H9 (cell line): Measurements from ENCODE around the gene HDAC7. TPM values are rescaled to one million over a fixed set of nuclear protein-coding genes. Genes with fewer than 3 reads are reported as not detected.

Experiments
- DNase-seq: peaks from one replicate; pipeline ENCODE4 v3.0.0-alpha.2; 2017
- H2AFZ ChIP-seq: one replicate; pipeline ENCODE4 v1.6.1; 2013; ENCODE audit warnings: mild to moderate bottlenecking, low read length, control low read depth, moderate library complexity
- H2AK5ac ChIP-seq: 2 replicates; pipeline ENCODE4 v1.6.1; 2013; ENCODE audit warnings: low read length, control low read depth, mixed read lengths; ENCODE audit not compliant: insufficient read length
- H2BK120ac ChIP-seq: one replicate; pipeline ENCODE4 v1.6.1; 2013; ENCODE audit warnings: low read depth, mild to moderate bottlenecking, low read length, control low read depth, inconsistent platforms; ENCODE audit not compliant: poor library complexity, severe bottlenecking
- H2BK12ac ChIP-seq: 2 replicates; pipeline ENCODE4 v1.6.1; 2013; ENCODE audit warnings: low read length, control low read depth, mixed read lengths, low read depth; ENCODE audit not compliant: insufficient read length
- H2BK15ac ChIP-seq: 2 replicates; pipeline ENCODE4 v1.6.1; 2013; ENCODE audit warnings: low read depth, low read length, control low read depth
- H2BK20ac ChIP-seq: one replicate; pipeline ENCODE4 v1.6.1; 2013; ENCODE audit warnings: low read depth, mild to moderate bottlenecking, low read length, control low read depth, inconsistent platforms; ENCODE audit not compliant: poor library complexity, severe bottlenecking
- H2BK5ac ChIP-seq: 2 replicates; pipeline ENCODE4 v1.6.1; 2013; ENCODE audit warnings: low read length, control low read depth, mixed read lengths; ENCODE audit not compliant: insufficient read length
- H3K14ac ChIP-seq: 2 replicates; pipeline ENCODE4 v1.6.1; 2013; ENCODE audit warnings: low read length, control low read depth; ENCODE audit not compliant: insufficient read depth
- H3K18ac ChIP-seq: 2 replicates; pipeline ENCODE4 v1.6.1; 2013; ENCODE audit warnings: low read depth, mild to moderate bottlenecking, mixed read lengths, low read length, control low read depth; ENCODE audit not compliant: insufficient read length
- H3K23ac ChIP-seq: 2 replicates; pipeline ENCODE4 v1.6.1; 2013; ENCODE audit warnings: low read length, control low read depth, mixed read lengths, low read depth; ENCODE audit not compliant: insufficient read length
- H3K23me2 ChIP-seq: 2 replicates; pipeline ENCODE4 v1.6.1; 2013; ENCODE audit warnings: low read depth, mild to moderate bottlenecking, mixed read lengths, low read length, control low read depth; ENCODE audit not compliant: insufficient read length, poor library complexity, severe bottlenecking
- H3K27ac ChIP-seq: 2 replicates; pipeline ENCODE4 v1.5.1; 2013; ENCODE audit warnings: low read length, control low read depth, mixed read lengths, low read depth; ENCODE audit not compliant: insufficient read length
- H3K27me3 ChIP-seq: 2 replicates; pipeline ENCODE4 v1.6.1; 2013; ENCODE audit warnings: low read length, control low read depth, inconsistent platforms; ENCODE audit not compliant: insufficient read depth
- H3K4ac ChIP-seq: 2 replicates; pipeline ENCODE4 v1.6.1; 2013; ENCODE audit warnings: low read depth, mild to moderate bottlenecking, control low read depth, inconsistent platforms, low read length, moderate library complexity
- H3K4me1 ChIP-seq: 2 replicates; pipeline ENCODE4 v1.6.1; 2013; ENCODE audit warnings: low read length, control low read depth, inconsistent platforms; ENCODE audit not compliant: insufficient read depth
- H3K4me2 ChIP-seq: 2 replicates; pipeline ENCODE4 v1.6.1; 2013; ENCODE audit warnings: low read length, control low read depth, mixed read lengths; ENCODE audit not compliant: insufficient read length, insufficient read depth
- H3K56ac ChIP-seq: 2 replicates; pipeline ENCODE4 v1.6.1; 2013; ENCODE audit warnings: low read depth, mild to moderate bottlenecking, mixed read lengths, low read length, control low read depth; ENCODE audit not compliant: insufficient read length
- H3K79me1 ChIP-seq: 2 replicates; pipeline ENCODE4 v1.6.1; 2013; ENCODE audit warnings: low read depth, mild to moderate bottlenecking, moderate library complexity, low read length, control low read depth, inconsistent platforms; ENCODE audit not compliant: insufficient read depth, poor library complexity, severe bottlenecking
- H3K79me2 ChIP-seq: 2 replicates; pipeline ENCODE4 v1.6.1; 2013; ENCODE audit warnings: low read length, control low read depth, inconsistent platforms; ENCODE audit not compliant: insufficient read depth
- H3K9ac ChIP-seq: 2 replicates; pipeline ENCODE4 v1.6.1; 2013; ENCODE audit warnings: low read length, control low read depth, mixed read lengths; ENCODE audit not compliant: insufficient read length; ENCODE audit errors: extremely low read depth
- H3K9me3 ChIP-seq: one replicate; pipeline ENCODE4 v1.6.1; 2013; ENCODE audit warnings: low read depth, low read length, inconsistent platforms; ENCODE audit not compliant: control insufficient read depth
- H3T11ph ChIP-seq: one replicate; pipeline ENCODE4 v1.6.1; 2013; ENCODE audit warnings: mild to moderate bottlenecking, low read length, control low read depth, inconsistent platforms
- H4K20me1 ChIP-seq: one replicate; pipeline ENCODE4 v1.6.1; 2013; ENCODE audit not compliant: control insufficient read depth, insufficient read length, insufficient read depth
- H4K5ac ChIP-seq: 2 replicates; pipeline ENCODE4 v1.6.1; 2013; ENCODE audit warnings: low read depth, mild to moderate bottlenecking, mixed read lengths, low read length, control low read depth; ENCODE audit not compliant: insufficient read length
- H4K8ac ChIP-seq: replicated peaks from 2 replicates; pipeline ENCODE4 v1.6.1; 2013; ENCODE audit warnings: low read length, control low read depth, mixed read lengths, low read depth; ENCODE audit not compliant: insufficient read length
- H4K91ac ChIP-seq: 2 replicates; pipeline ENCODE4 v1.6.1; 2013; ENCODE audit warnings: low read depth, mild to moderate bottlenecking, moderate library complexity, mixed read lengths, low read length, control low read depth; ENCODE audit not compliant: insufficient read length
- H3K27ac Mint-ChIP-seq, 3 experiments: 2 replicates in 2 of 3; 3 replicates in 1 of 3; pipeline ENCODE4 v1.8.0; 2020 to 2021; ENCODE audit warnings: mixed read lengths in 3 of 3, mild to moderate bottlenecking in 1 of 3, moderate library complexity in 1 of 3
- H3K27me3 Mint-ChIP-seq: 2 replicates; pipeline ENCODE4 v1.8.0; 2021; ENCODE audit warnings: low read depth, mild to moderate bottlenecking, moderate library complexity, mixed read lengths
- H3K36me3 Mint-ChIP-seq, 3 experiments: 2 replicates in 2 of 3; 3 replicates in 1 of 3; pipeline ENCODE4 v1.8.0; 2020 to 2021; ENCODE audit warnings: low read depth in 3 of 3, mixed read lengths in 3 of 3; ENCODE audit not compliant: insufficient read depth in 1 of 3
- H3K4me1 Mint-ChIP-seq, 2 experiments: 2 replicates each; pipeline ENCODE4 v1.8.0; 2020; ENCODE audit warnings: mixed read lengths in 2 of 2
- H3K4me3 Mint-ChIP-seq, 2 experiments: 2 replicates in 1 of 2; 3 replicates in 1 of 2; pipeline ENCODE4 v1.8.0; 2020 to 2021; ENCODE audit warnings: mild to moderate bottlenecking in 2 of 2, mixed read lengths in 2 of 2, moderate library complexity in 1 of 2
- H3K9me3 Mint-ChIP-seq, 2 experiments: 2 replicates in 1 of 2; 3 replicates in 1 of 2; pipeline ENCODE4 v1.8.0; 2020; ENCODE audit warnings: mild to moderate bottlenecking in 2 of 2, mixed read lengths in 2 of 2, moderate library complexity in 1 of 2
- WGBS: extraction: QIAGEN DNeasy Blood & Tissue Kit; methylation state at CpG from one replicate; pipeline ENCODE4 v1.1.7; 2013; ENCODE audit warnings: missing lambda C conversion rate, low lambda C conversion rate, mixed read lengths; ENCODE audit not compliant: insufficient read length; ENCODE audit errors: extremely low coverage; 5-methylcytosine and 5-hydroxymethylcytosine counted together
- total RNA-seq: library from RNA; stranded (reverse); gene quantifications from 2 replicates; pipeline ENCODE4 v1.2.1, GENCODE V29; 2021
- TF ChIP-seq, protein P1 (sequence below): fragments of 200-600 bp; sonication (generic); conservative IDR thresholded peaks from 3 replicates; pipeline ENCODE4 v1.8.0; 2021; ENCODE audit warnings: antibody characterized with exemption, mild to moderate bottlenecking

The HDAC7 gene
- total RNA-seq, 1 experiment from 2014 or later = 72.1 TPM

DNA sequence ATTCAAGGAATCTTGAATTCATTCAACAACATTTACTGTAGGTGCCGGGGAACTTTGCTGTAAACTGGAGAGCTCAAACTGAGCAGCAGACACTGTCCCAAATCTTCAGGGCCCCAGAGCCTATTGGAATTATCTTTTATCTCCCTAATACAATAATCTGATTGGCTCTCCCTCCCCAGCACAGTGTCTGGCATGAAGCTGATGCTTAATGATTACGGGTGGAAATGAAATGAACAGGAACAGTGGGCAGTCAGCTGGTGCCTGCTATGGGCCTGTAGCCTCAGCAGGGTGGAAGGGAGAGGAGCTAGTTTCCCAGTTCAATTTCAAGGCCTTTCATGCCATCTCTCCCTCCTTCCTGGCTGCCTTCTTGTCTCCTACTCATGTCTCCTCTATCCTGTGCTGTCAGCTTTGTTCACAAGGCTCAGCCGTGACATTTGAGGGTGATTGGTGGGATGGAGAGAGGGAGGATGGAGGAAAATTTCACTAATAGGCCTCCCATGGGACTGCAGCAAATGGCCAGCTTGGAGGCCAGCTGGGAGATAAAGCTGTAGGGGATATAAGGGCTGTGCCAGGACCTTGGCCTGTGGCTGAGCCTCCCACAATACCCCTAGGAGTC lies 56.7 kb downstream of the HDAC7 start:
- H3K4me2 ChIP-seq = no peak overlapping the region
- H3K23me2 ChIP-seq = peaks cover 3% of the 10 kb centered on the region
- H3K4me3 Mint-ChIP-seq = no peak overlapping the region
- H4K5ac ChIP-seq = no peak overlapping the region
- no peaks in the 10 kb centered on the region for H3K9me3 ChIP-seq
- no peak overlapping the region for H2BK15ac ChIP-seq
- WGBS = no CpG with 5 or more reads among the region's 3 CpGs
- H2BK5ac ChIP-seq = no peak overlapping the region
- no peak overlapping the region for H3T11ph ChIP-seq
- no peaks in the 10 kb centered on the region; the same call in none of the 2 replicates for H3K27me3 Mint-ChIP-seq
- TF ChIP-seq, protein P1, sequence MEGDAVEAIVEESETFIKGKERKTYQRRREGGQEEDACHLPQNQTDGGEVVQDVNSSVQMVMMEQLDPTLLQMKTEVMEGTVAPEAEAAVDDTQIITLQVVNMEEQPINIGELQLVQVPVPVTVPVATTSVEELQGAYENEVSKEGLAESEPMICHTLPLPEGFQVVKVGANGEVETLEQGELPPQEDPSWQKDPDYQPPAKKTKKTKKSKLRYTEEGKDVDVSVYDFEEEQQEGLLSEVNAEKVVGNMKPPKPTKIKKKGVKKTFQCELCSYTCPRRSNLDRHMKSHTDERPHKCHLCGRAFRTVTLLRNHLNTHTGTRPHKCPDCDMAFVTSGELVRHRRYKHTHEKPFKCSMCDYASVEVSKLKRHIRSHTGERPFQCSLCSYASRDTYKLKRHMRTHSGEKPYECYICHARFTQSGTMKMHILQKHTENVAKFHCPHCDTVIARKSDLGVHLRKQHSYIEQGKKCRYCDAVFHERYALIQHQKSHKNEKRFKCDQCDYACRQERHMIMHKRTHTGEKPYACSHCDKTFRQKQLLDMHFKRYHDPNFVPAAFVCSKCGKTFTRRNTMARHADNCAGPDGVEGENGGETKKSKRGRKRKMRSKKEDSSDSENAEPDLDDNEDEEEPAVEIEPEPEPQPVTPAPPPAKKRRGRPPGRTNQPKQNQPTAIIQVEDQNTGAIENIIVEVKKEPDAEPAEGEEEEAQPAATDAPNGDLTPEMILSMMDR = no peak
- no peak overlapping the region for H3K27ac Mint-ChIP-seq
- no peak overlapping the region for H2BK12ac ChIP-seq
- H3K27me3 ChIP-seq = no peaks in the 10 kb centered on the region
- no peak overlapping the region for H3K9ac ChIP-seq
- H2AK5ac ChIP-seq = no peak overlapping the region
- peaks cover 17 to 18% of the 10 kb centered on the region in 2 experiments for H3K4me1 Mint-ChIP-seq
- H2BK20ac ChIP-seq = no peak overlapping the region
- no peak overlapping the region for H4K91ac ChIP-seq
- no peaks in the 10 kb centered on the region; a peak in 1 of 7 replicates for H3K36me3 Mint-ChIP-seq
- H2AFZ ChIP-seq = no peak overlapping the region
- H3K9me3 Mint-ChIP-seq = no peaks in the 10 kb centered on the region
- H4K8ac ChIP-seq = no peak overlapping the region
- no peak overlapping the region for H2BK120ac ChIP-seq
- H3K14ac ChIP-seq = no peak overlapping the region
- no peak overlapping the region for H3K27ac ChIP-seq
- no peaks in the 10 kb centered on the region for H3K79me2 ChIP-seq
- H3K56ac ChIP-seq = no peak overlapping the region
- H3K79me1 ChIP-seq = no peaks in the 10 kb centered on the region
- DNase-seq = no peak
- H3K18ac ChIP-seq = no peak overlapping the region
- H3K23ac ChIP-seq = no peak overlapping the region
- H3K4ac ChIP-seq = no peak overlapping the region
- peaks cover 5% of the 10 kb centered on the region; the same call in 1 of the 2 replicates for H3K4me1 ChIP-seq
- no peaks in the 10 kb centered on the region for H4K20me1 ChIP-seq
